Panc1 (cell line): ENCODE data around the gene GPRC5B. TPM values are rescaled to one million over a fixed set of nuclear protein-coding genes. Genes with fewer than 3 reads are reported as not detected.

Experiments used
- ATAC-seq: fragments of 200-7000 bp; cut with Tn5 transposase; 2 replicates; pipeline ENCODE4 v1.9.1; 2020; ENCODE audit warnings: mild to moderate bottlenecking, moderate library complexity
- BruUV-seq: library from RNA; stranded (reverse); fragments of 400-500 nt; replicated peaks from 2 replicates; lab custom pipeline; 2021; lab: Mats Ljungman, UMichigan
- CTCF ChIA-PET: fragments of 300-600 bp; sonication (Branson Sonifier 250); formaldehyde crosslinking; loops from one replicate; lab custom pipeline; 2022; ENCODE audit warnings: antibody characterized with exemption; lab: Charles Lee
- POLR2A ChIA-PET: fragments of 300-600 bp; sonication (Branson Sonifier 250); formaldehyde crosslinking; loops from one replicate; lab custom pipeline; 2022; ENCODE audit warnings: antibody characterized with exemption; lab: Charles Lee
- DNase-seq: peaks from one replicate; pipeline ENCODE4 v3.0.0-alpha.2; 2010; ENCODE audit warnings: low read depth, low spot score
- H3K27ac ChIP-seq: 2 replicates; pipeline ENCODE4 v1.5.1; 2011; ENCODE audit warnings: mild to moderate bottlenecking, low read length, inconsistent platforms
- H3K27me3 ChIP-seq: fragments of 200-500 bp; sonication (Bioruptor generic); 2 replicates; pipeline ENCODE4 v1.6.0; 2014; ENCODE audit warnings: low read length, inconsistent platforms; ENCODE audit not compliant: control insufficient read depth, insufficient read depth
- H3K36me3 ChIP-seq: fragments of 200-500 bp; sonication (Bioruptor generic); 2 replicates; pipeline ENCODE4 v1.5.1; 2014; ENCODE audit warnings: inconsistent platforms, mild to moderate bottlenecking, low read length, moderate library complexity; ENCODE audit not compliant: control insufficient read depth, insufficient read depth
- H3K4me1 ChIP-seq: 2 replicates; pipeline ENCODE4 v1.5.1; 2011; ENCODE audit warnings: inconsistent platforms, mild to moderate bottlenecking, low read length, moderate library complexity; ENCODE audit not compliant: control insufficient read depth, insufficient read depth
- H3K4me3 ChIP-seq, 2 experiments: 2 replicates each; pipeline ENCODE4 v1.5.1; 2011 to 2012; ENCODE audit warnings: low read depth in 2 of 2, low read length in 2 of 2, mild to moderate bottlenecking in 2 of 2, inconsistent platforms in 1 of 2, moderate library complexity in 1 of 2
- H3K9me3 ChIP-seq: fragments of 200-500 bp; sonication (Bioruptor generic); 2 replicates; pipeline ENCODE4 v1.5.1; 2014; ENCODE audit warnings: low read depth, mild to moderate bottlenecking, inconsistent platforms, low read length, moderate library complexity; ENCODE audit not compliant: control insufficient read depth, insufficient read depth
- POLR2AphosphoS5 ChIP-seq: IDR thresholded peaks from 2 replicates; pipeline ENCODE4 v1.6.1; 2012; ENCODE audit warnings: mild to moderate bottlenecking, low read depth, low read length, moderate library complexity
- REST ChIP-seq, 2 experiments: IDR thresholded peaks; 2 replicates each; pipeline ENCODE4 v1.6.1; 2011 to 2012; ENCODE audit warnings: low read depth in 2 of 2, control low read depth in 1 of 2, low read length in 1 of 2, mild to moderate bottlenecking in 1 of 2, moderate library complexity in 1 of 2; ENCODE audit not compliant: insufficient read depth in 1 of 2
- SIN3A ChIP-seq: IDR thresholded peaks from 2 replicates; pipeline ENCODE4 v1.6.1; 2012; ENCODE audit warnings: low read depth, mild to moderate bottlenecking, low read length, moderate library complexity, borderline replicate concordance; ENCODE audit not compliant: insufficient read depth
- TCF7L2 ChIP-seq: IDR thresholded peaks from 2 replicates; pipeline ENCODE4 v1.6.1; 2011; ENCODE audit warnings: mild to moderate bottlenecking, low read depth, low read length, inconsistent platforms
- in situ Hi-C: cut with HindIII; loops from 2 replicates; pipeline ENCODE4 v1.10.0; 2016; ENCODE audit warnings: low sequenced_read_pairs, low pct_unique_long_range_greater_than_20kb
- intact Hi-C: fragments of 100-400 bp; cut with micrococcal nuclease; formaldehyde crosslinking; loops from one replicate; pipeline ENCODE4 v1.10.0; 2022; ENCODE audit not compliant: unreplicated experiment
- total RNA-seq: library from RNA; stranded (reverse); gene quantifications from one replicate; pipeline ENCODE4 v1.2.1, GENCODE V29; 2021; ENCODE audit not compliant: unreplicated experiment
- TF ChIP-seq, protein P1 (sequence below): fragments of 450-650 bp; IDR thresholded peaks from 2 replicates; pipeline ENCODE4 v1.5.1; 2017; ENCODE audit warnings: mild to moderate bottlenecking

The GPRC5B gene
- total RNA-seq, 1 experiment from 2014 or later, result 10.4 TPM

DNA sequence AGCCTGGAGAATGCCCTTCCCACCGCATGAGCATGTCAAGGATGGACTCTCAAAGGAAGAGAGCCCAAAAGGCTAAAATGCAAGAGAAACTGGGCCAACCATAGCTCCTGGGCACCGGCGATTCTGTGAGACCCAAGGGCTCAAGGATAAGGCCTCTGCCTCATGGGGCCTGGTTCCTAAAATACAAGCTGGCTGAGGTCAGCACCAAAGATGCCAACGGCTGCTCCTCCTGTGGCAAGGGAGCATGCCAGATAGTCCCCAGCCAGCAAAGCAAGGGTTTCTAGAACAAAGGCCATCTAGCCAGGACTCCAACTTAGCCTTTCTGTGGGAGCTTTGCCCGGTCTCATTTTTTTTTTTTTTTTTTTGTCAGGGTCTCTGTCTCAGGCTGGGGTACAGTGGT, 20.1 kb downstream of the GPRC5B start:
- no peak for TF ChIP-seq SIN3A
- TF ChIP-seq POLR2AphosphoS5, result no peak
- no peak for TF ChIP-seq REST (IDR thresholded peaks at IDR 0.05; ENCODE audit: insufficient read depth in 1 of 2, low read depth in 2 of 2, low read length in 1 of 2)
- no peak for TF ChIP-seq TCF7L2
- TF ChIP-seq, protein P1, sequence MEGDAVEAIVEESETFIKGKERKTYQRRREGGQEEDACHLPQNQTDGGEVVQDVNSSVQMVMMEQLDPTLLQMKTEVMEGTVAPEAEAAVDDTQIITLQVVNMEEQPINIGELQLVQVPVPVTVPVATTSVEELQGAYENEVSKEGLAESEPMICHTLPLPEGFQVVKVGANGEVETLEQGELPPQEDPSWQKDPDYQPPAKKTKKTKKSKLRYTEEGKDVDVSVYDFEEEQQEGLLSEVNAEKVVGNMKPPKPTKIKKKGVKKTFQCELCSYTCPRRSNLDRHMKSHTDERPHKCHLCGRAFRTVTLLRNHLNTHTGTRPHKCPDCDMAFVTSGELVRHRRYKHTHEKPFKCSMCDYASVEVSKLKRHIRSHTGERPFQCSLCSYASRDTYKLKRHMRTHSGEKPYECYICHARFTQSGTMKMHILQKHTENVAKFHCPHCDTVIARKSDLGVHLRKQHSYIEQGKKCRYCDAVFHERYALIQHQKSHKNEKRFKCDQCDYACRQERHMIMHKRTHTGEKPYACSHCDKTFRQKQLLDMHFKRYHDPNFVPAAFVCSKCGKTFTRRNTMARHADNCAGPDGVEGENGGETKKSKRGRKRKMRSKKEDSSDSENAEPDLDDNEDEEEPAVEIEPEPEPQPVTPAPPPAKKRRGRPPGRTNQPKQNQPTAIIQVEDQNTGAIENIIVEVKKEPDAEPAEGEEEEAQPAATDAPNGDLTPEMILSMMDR, result no peak
- Histone ChIP-seq H3K27me3 (no peaks in the 10 kb centered on the region), H3K27ac (no peak overlapping the region), H3K36me3 (no peaks in the 10 kb centered on the region), H3K4me1 (no peaks in the 10 kb centered on the region), H3K9me3 (no peaks in the 10 kb centered on the region), H3K4me3 (no peak overlapping the region)
- ATAC-seq (no peak), DNase-seq (no peak)
- in situ Hi-C loops, result no loop called here
- intact Hi-C loops, result no loop called here
- no TSS peak for BruUV-seq
- ChIA-PET POLR2A (no interaction called here), CTCF (no interaction called here)

- ATAC-seq (no peak), DNase-seq (no peak)
- no peak overlapping the region for H3K27ac ChIP-seq
- H3K27me3 ChIP-seq, result no peaks in the 10 kb centered on the region
- no peak overlapping the region for H3K4me3 ChIP-seq
- H3K4me1 ChIP-seq, result no peaks in the 10 kb centered on the region
- in situ Hi-C loops, result no loop called here
- no TSS peak for BruUV-seq
- intact Hi-C loops, result no loop called here
- H3K36me3 ChIP-seq, result no peaks in the 10 kb centered on the region
- H3K9me3 ChIP-seq, result no peaks in the 10 kb centered on the region
- TF ChIP-seq POLR2AphosphoS5 (no peak), REST (IDR thresholded peaks at IDR 0.05; ENCODE audit: insufficient read depth in 1 of 2, low read depth in 2 of 2, low read length in 1 of 2) (no peak), TCF7L2 (no peak), SIN3A (no peak)
- TF ChIP-seq, protein P1, result no peak
- ChIA-PET CTCF (interaction anchor here (0.7 kb wide), 1 partner anchor 522 kb away, joined by 7 read pairs; no protein-coding TSS in a partner anchor), POLR2A (no interaction called here)
Measured at GRCh38 chr16:19863990-19864389, 20.7 kb downstream of the GPRC5B start.
